Kidney (tissue), 14 donors: ENCODE data around the gene HLA-G. TPM values are rescaled to one million over a fixed set of nuclear protein-coding genes. Genes with fewer than 3 reads are reported as not detected.

ENCODE experiments used
- DNase-seq, 5 donors: peaks; one replicate each; pipeline ENCODE4 v3.0.0-alpha.2; 2013 to 2020
- FAIRE-seq: peaks from 2 replicates; lab custom pipeline; 2012; peaks lifted over from hg19 to GRCh38; lab: Jason Lieb, UNC
- H3K27ac ChIP-seq, 2 donors: one replicate each; pipeline ENCODE4 v1.7.0; 2013; ENCODE audit warnings: low read depth in 2 of 2, low read length in 2 of 2, inconsistent platforms in 1 of 2
- H3K27me3 ChIP-seq: one replicate; pipeline ENCODE4 v1.7.1; 2013; ENCODE audit warnings: low read length, inconsistent platforms; ENCODE audit not compliant: control insufficient read depth, insufficient read depth
- H3K36me3 ChIP-seq, 3 donors: one replicate each; pipeline versions ENCODE4 v1.7.0 to v1.7.1; 2013; ENCODE audit warnings: low read length in 3 of 3, control low read depth in 1 of 3, inconsistent platforms in 1 of 3; ENCODE audit not compliant: insufficient read depth in 3 of 3, control insufficient read depth in 2 of 3
- H3K4me1 ChIP-seq, 3 donors: one replicate each; pipeline versions ENCODE4 v1.7.0 to v1.7.1; 2013; ENCODE audit warnings: low read length in 3 of 3, inconsistent platforms in 1 of 3, low read depth in 1 of 3; ENCODE audit not compliant: control insufficient read depth in 2 of 3, insufficient read depth in 2 of 3
- H3K4me3 ChIP-seq, 3 donors: one replicate each; pipeline versions ENCODE4 v1.7.0 to v1.8.1; 2013; ENCODE audit warnings: low read length in 3 of 3, control low read depth in 1 of 3, inconsistent platforms in 1 of 3
- H3K9ac ChIP-seq, 3 donors: one replicate each; pipeline versions ENCODE4 v1.7.0 to v1.7.1; 2013; ENCODE audit warnings: low read length in 3 of 3, control low read depth in 1 of 3, inconsistent platforms in 1 of 3
- H3K9me3 ChIP-seq, 3 donors: one replicate each; pipeline versions ENCODE4 v1.7.0 to v1.7.1; 2013; ENCODE audit warnings: low read length in 3 of 3, control low read depth in 1 of 3, inconsistent platforms in 1 of 3; ENCODE audit not compliant: control insufficient read depth in 2 of 3, insufficient read depth in 1 of 3
- CTCF ChIP-seq: IDR thresholded peaks from 3 replicates; pipeline ENCODE4 v1.5.1; 2012; ENCODE audit warnings: mild to moderate bottlenecking, moderate library complexity, borderline replicate concordance; ENCODE audit not compliant: insufficient read depth; ENCODE audit errors: extremely low read depth
- intact Hi-C: fragments of 100-400 bp; cut with DNase I; formaldehyde crosslinking; loops from one replicate; pipeline ENCODE4 v1.11.1; 2022
- polyA plus RNA-seq: library from polyadenylated mRNA; stranded (reverse); fragments of 350-450 nt; fragmentation: Illumina TruSeq; extraction: RNeasy Lipid Tissue Mini Kit (QIAGEN cat#74804); gene quantifications from one replicate; pipeline ENCODE4 v1.2.3, GENCODE V29; 2014; ENCODE audit warnings: low read depth, low replicate concordance; ENCODE audit not compliant: insufficient read depth
- total RNA-seq: library from RNA; stranded (reverse); fragmentation: NEBNext Ultra II Directional; extraction: Animal tissue kit (Norgen Biotek cat#: 25700); gene quantifications from one replicate; pipeline ENCODE4 v1.2.1, GENCODE V29; 2021
- donor health status: control.
- donor health status: control.
- donor health status: control.
- donor health status: control.
- donor health status: control.
- donor health status: DM: yes; HTN: yes; CAD: no.
- donor health status: Normal renal cell carcinoma (clear cell type).

Gene HLA-G
- total and polyA plus RNA-seq, 2 donors from 2014 or later, result 0.35 to 0.37 TPM

- Histone ChIP-seq H3K4me3 (no peak overlapping the region), H3K27ac (no peak overlapping the region), H3K27me3 (peaks cover 21% of the 10 kb centered on the region), H3K9me3 (no peaks in the 10 kb centered on the region), H3K4me1 (peaks cover 0 to 2% (median 0%) of the 10 kb centered on the region in 3 donors), H3K36me3 (no peaks in the 10 kb centered on the region), H3K9ac (no peak overlapping the region)
- DNase-seq (no peak), FAIRE-seq (no peak)
- intact Hi-C loops, result no loop called here
- no peak for TF ChIP-seq CTCF
These were observed 1.8 kb upstream of the HLA-G start for GRCh38 chr6:29825848-29826247.

- peaks cover 21% of the 10 kb centered on the region for H3K27me3 ChIP-seq
- intact Hi-C loops, result no loop called here
- H3K4me3 ChIP-seq, result no peak overlapping the region
- H3K9ac ChIP-seq, result no peak overlapping the region
- H3K36me3 ChIP-seq, result no peaks in the 10 kb centered on the region
- H3K27ac ChIP-seq, result no peak overlapping the region
- no peak for TF ChIP-seq CTCF
- no peaks in the 10 kb centered on the region for H3K9me3 ChIP-seq
- DNase-seq (no peak), FAIRE-seq (no peak)
- peaks cover 0 to 2% (median 0%) of the 10 kb centered on the region in 3 donors for H3K4me1 ChIP-seq
These were observed 1.4 kb upstream of the HLA-G start for GRCh38 chr6:29826271-29826670.

GRCh38 chr6:29828471-29828797 is 809 bp downstream of the HLA-G start:
- DNase-seq (no peak), FAIRE-seq (no peak)
- peaks cover 21% of the 10 kb centered on the region for H3K27me3 ChIP-seq
- no peak for TF ChIP-seq CTCF
- peaks cover 0 to 2% (median 0%) of the 10 kb centered on the region in 3 donors for H3K4me1 ChIP-seq
- H3K36me3 ChIP-seq, result no peaks in the 10 kb centered on the region
- H3K27ac ChIP-seq, result no peak overlapping the region
- no peaks in the 10 kb centered on the region for H3K9me3 ChIP-seq
- H3K4me3 ChIP-seq, result no peak overlapping the region
- no peak overlapping the region for H3K9ac ChIP-seq
- intact Hi-C loops, result no loop called here

GRCh38 chr6:29829766-29830165 is 2.1 kb downstream of the HLA-G start:
- intact Hi-C loops, result loop anchor here (10.0 kb wide), 1 partner anchor 125 kb away; no protein-coding TSS in a partner anchor
- no peak for FAIRE-seq
- H3K9ac ChIP-seq, result no peak overlapping the region

More at GRCh38 chr6:29829766-29830165, 2.1 kb downstream of the HLA-G start:
- Histone ChIP-seq H3K27ac (no peak overlapping the region), H3K9me3 (no peaks in the 10 kb centered on the region), H3K36me3 (no peaks in the 10 kb centered on the region), H3K4me1 (peaks cover 0 to 2% (median 0%) of the 10 kb centered on the region in 3 donors), H3K27me3 (peaks cover 21% of the 10 kb centered on the region), H3K4me3 (no peak overlapping the region)
- DNase-seq, result no peak
- no peak for TF ChIP-seq CTCF
